Occipital lobe (tissue), 3 donors: ENCODE data around the gene CASP9. TPM values are rescaled to one million over a fixed set of nuclear protein-coding genes. Genes with fewer than 3 reads are reported as not detected.

Experiments used
- DNase-seq: peaks from one replicate; lab custom pipeline; 2025; lab: John Stamatoyannopoulos, UW
- small RNA-seq: library from RNA; depleted of rRNA; stranded (forward); fragments of <200 nt; gene quantifications from one replicate; pipeline ENCODE3, GENCODE V24; 2014
- total RNA-seq: library from RNA; depleted of rRNA; stranded (reverse); fragments of >200 nt; gene quantifications from one replicate; pipeline ENCODE4 v1.2.3, GENCODE V29; 2014

The CASP9 gene
- total RNA-seq, 1 donor from 2014 or later: 2.3 TPM

- DNase-seq: no peak
Measured at GRCh38 chr1:15448877-15449462, 75.0 kb downstream of the CASP9 start.

- no peak for DNase-seq
Measured at GRCh38 chr1:15446212-15446611, 77.8 kb downstream of the CASP9 start.

- DNase-seq: no peak
Measured at GRCh38 chr1:15445390-15446122, 78.5 kb downstream of the CASP9 start.

GRCh38 chr1:15444468-15445389 lies 79.3 kb downstream of the CASP9 start:
- no peak for DNase-seq

- no peak for DNase-seq
Measured at GRCh38 chr1:15443281-15443680, 80.7 kb downstream of the CASP9 start.

- no peak for DNase-seq
Measured at GRCh38 chr1:15442759-15443158, 81.3 kb downstream of the CASP9 start.

- DNase-seq: no peak
Measured at GRCh38 chr1:15442119-15442518, 81.9 kb downstream of the CASP9 start.

Small RNA genes lying within 50 kb of the gene (small RNA-seq; reads per million reads assigned to genes)
- gene SCARNA21B: not detected

Other genes with a start within 250 kb of the CASP9 start
- gene EFHD2, start 114.3 kb downstream of the CASP9 start, total RNA-seq: 8.3 TPM
- not detected for gene CTRC, start 85.8 kb downstream of the CASP9 start, total RNA-seq
- gene CELA2A, start 67.5 kb downstream of the CASP9 start, total RNA-seq: not detected
- not detected for gene CELA2B, start 48.1 kb downstream of the CASP9 start, total RNA-seq
- 13.1 TPM for gene DNAJC16, start 2.6 kb upstream of the CASP9 start, total RNA-seq
- 0.47 TPM for gene AGMAT, start 60.8 kb upstream of the CASP9 start, total RNA-seq
- 20.9 TPM for gene DDI2, start 93.2 kb upstream of the CASP9 start, total RNA-seq
- 36.8 TPM for gene PLEKHM2, start 160.1 kb upstream of the CASP9 start, total RNA-seq
- gene SLC25A34, start 212.0 kb upstream of the CASP9 start, total RNA-seq: 1.2 TPM
- not detected for gene TMEM82, start 218.3 kb upstream of the CASP9 start, total RNA-seq
- gene FBLIM1, start 234.6 kb upstream of the CASP9 start, total RNA-seq: 11.4 TPM